C4-2B (cell line): ENCODE measurements around the gene ATR.
"Not testable (repeated sequence)": the region's sequence is repeated elsewhere in the genome, so short reads cannot be mapped to it uniquely, and the experiment has no call there.

Experiments
- H3K27ac ChIP-seq: fragments of 450-650 bp; 2 replicates; pipeline ENCODE4 v1.5.1; 2017
- ZFX ChIP-seq: fragments of 450-650 bp; IDR thresholded peaks from 2 replicates; pipeline ENCODE4 v1.6.1; 2017
- TF ChIP-seq, protein P1 (sequence below): fragments of 450-650 bp; conservative IDR thresholded peaks from 2 replicates; pipeline ENCODE4 v1.5.1; 2017; ENCODE audit warnings: mild to moderate bottlenecking

ATR gene

DNA sequence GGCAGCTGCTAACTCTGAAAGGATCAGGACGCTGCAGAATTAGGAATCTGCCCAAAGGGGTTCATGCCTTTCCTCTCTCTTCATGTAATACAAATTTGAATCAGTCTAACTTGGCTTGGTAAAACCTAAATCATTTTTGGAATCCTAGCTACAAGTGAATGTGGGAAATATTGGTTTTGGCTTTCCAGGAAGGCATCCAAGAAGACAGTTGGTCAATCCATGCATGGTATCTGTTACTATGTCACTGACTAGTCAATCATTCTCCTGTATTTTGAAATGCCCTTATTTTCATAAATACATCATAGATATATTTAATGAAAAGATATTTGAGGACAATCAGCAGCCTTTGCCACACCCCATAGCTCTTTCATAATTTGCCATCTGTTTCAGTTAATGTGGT is 10.2 kb upstream of the ATR start:
- TF ChIP-seq ZFX: no peak
- TF ChIP-seq, protein P1, sequence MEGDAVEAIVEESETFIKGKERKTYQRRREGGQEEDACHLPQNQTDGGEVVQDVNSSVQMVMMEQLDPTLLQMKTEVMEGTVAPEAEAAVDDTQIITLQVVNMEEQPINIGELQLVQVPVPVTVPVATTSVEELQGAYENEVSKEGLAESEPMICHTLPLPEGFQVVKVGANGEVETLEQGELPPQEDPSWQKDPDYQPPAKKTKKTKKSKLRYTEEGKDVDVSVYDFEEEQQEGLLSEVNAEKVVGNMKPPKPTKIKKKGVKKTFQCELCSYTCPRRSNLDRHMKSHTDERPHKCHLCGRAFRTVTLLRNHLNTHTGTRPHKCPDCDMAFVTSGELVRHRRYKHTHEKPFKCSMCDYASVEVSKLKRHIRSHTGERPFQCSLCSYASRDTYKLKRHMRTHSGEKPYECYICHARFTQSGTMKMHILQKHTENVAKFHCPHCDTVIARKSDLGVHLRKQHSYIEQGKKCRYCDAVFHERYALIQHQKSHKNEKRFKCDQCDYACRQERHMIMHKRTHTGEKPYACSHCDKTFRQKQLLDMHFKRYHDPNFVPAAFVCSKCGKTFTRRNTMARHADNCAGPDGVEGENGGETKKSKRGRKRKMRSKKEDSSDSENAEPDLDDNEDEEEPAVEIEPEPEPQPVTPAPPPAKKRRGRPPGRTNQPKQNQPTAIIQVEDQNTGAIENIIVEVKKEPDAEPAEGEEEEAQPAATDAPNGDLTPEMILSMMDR: no peak
- no peak overlapping the region for H3K27ac ChIP-seq

DNA sequence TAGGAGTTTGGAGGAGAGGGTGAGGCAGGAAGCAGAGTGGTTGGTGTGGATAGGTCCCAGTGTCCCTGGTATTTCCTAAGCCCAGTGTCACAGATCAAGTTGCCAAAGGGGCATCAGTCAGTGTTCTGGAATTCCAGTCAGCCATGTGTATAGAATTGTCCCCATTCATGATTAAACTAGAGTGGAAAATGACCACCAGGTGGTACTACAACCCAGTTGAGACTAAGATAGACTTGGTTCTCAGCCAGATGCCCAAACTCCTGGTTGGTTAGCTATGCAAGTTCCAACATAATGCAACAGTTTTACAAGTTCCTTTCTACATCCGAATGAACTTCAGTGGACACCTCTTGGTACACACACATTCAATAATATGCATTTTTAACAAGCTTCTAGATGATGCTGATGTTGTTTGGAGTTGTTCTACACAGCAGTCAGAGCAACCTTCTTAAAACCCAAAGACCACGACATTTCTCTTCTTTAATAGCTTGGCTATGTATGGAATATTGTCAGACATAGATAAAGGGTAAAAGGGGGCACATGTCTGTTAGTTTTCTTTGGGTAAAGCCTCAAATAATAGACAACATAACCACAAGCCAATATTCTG is 8.4 kb upstream of the ATR start:
- TF ChIP-seq ZFX: no peak
- TF ChIP-seq, protein P1: peak; percentile 89
- H3K27ac ChIP-seq: no peak overlapping the region

DNA sequence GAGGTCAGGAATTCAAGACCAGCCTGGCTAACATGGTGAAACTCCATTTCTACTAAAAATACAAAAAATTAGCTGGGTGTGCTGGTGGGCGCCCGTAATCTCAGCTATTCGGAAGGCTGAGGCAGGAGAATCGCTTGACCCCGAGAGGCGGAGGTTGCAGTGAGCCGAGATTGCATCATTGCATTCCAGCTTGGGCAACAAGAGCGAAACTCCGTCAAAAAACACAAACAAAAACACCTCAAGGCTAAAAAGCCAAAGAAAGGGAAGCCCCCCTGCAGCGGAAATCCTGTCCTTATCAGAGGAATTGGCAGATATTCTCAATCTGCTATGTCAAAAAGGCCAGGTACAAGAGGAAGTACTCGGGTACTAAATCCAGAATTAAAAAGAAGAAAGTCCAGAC is 2.5 kb upstream of the ATR start:
- H3K27ac ChIP-seq: not testable (repeated sequence)

DNA sequence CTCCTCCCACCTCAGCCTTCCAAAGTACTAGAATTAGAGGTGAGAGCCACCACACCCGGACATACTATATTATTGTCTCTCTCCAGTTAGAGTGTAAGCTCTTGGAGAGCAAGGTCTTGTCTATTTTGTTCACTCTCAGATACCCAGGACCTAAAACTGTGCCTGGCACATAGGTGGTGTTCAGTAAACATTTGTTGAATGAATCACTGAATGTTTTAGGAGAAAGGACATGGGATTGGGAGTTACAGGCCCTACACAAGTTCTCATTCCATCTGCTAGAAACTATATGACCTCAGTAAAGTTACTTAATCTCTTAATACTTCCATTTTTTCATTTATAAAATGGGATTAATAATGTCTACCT is 1.5 kb upstream of the ATR start:
- TF ChIP-seq ZFX: no peak
- TF ChIP-seq, protein P1: no peak
- no peak overlapping the region for H3K27ac ChIP-seq

DNA sequence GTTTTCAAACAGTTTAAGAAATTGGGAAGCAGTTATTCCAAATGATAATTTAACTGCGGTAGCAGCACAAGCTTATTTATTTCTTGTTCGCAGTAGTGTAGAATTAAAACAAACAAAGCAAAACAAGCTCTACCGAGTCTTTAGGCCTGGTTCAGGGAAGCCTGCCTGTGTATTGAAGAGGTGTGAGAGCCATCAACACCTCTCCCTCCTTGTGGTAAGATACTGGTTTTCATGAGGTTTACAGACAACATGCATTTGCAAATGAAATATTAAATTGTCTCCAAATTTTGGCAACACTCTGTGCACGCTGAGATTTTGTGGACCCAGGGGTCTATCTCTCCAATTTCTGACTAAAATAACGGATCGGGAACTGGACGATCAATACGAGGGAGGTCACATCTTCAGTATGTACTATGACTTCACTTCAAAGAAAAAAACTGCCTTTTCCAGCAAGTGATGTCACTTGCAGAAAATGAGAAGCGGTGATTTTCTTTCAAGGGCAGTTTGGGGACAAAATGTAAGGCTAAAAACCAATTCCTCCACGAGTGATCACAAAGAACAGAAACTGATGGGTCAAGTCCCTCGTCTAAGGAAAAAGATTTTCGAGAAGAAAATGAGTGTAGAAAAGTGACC is 721 bp downstream of the ATR start:
- TF ChIP-seq ZFX: no peak
- TF ChIP-seq, protein P1: no peak
- peak overlapping the region; percentile 87 for H3K27ac ChIP-seq

DNA sequence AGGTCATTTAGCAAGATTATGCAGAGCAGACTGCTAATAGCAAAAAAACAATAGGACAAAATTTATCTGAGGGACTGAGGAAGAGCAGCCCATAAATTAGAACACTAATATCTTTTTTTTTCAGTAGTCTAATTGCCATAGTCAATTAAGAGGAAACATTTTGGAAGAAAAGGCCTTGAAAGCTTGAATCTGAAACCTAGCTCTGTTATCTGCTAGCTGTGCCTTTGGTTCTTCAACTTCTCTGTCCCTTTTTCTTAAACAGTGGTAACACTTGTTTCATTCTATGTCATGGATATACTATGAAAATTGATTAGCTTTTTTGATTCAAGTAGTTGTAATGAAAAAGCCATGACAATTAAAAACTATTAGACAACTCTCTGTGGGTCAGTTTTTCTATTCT is 1.7 kb downstream of the ATR start:
- H3K27ac ChIP-seq: no peak overlapping the region
- TF ChIP-seq, protein P1: no peak
- no peak for TF ChIP-seq ZFX

DNA sequence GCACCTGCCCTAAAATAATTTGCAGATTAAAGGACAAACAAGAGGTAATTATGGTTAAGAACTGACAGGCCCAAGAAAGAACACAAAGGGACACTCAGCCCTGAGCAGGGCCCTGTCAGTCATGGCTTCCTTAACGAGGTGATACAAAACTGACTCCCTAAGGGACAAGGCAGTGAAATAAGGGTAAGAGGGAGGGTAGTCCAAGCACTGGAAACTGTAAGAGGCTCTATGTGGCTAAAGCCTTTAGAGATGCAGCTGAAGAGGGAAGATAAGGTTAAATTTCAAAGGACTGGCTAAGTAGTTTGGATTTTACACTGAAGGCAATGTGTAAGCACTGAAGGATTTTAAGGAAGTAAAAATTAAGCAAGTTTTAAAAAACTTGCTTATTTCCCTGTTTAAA is 3.9 kb downstream of the ATR start:
- H3K27ac ChIP-seq: no peak overlapping the region
- TF ChIP-seq ZFX: no peak
- TF ChIP-seq, protein P1: no peak

DNA sequence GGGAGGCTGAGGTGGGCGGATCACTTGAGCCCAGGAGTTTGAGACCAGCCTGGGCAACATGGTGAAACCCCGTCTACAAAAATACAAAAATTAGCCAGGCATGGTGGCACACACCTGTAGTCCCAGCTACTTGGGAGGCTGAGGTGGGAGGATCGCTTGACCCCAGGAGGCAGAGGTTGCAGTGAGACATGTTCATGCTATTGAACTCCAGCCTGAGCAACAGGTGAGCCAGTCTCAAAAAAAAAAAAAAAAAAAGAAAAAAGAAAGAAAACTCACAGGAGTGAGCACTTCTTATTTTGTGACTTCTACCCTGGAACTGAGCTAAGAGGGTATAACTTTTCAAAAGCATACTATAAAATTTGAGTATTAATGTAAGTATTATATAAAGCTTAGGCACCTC is 4.3 kb downstream of the ATR start:
- H3K27ac ChIP-seq: not testable (repeated sequence)

DNA sequence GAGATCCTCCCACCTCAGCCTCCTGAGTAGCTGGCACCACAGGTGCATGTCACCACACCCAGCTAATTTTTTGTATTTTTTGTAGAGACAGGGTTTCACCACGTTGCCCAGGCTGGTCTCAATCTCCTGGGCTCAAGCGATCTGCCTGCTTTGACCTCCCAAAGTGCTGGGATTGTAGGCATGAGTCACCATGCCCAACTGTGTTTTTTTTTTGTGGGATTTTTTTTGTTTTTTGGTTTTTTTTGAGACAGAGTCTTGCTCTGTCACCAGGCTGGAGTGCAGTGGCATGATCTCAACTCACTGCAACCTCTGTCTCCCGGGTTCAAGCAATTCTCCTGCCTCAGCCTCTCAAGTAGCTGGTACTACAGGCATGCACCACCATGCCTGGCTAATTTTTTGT is 9.1 kb downstream of the ATR start:
- H3K27ac ChIP-seq: not testable (repeated sequence)
